DMS 273 (cell line): ENCODE measurements around the gene SYN1.
"Not testable (repeated sequence)": the region's sequence is repeated elsewhere in the genome, so short reads cannot be mapped to it uniquely, and the experiment has no call there.

Experiments
- DNase-seq: peaks from one replicate; lab custom pipeline; 2025; ENCODE audit not compliant: unreplicated experiment; lab: John Stamatoyannopoulos, UW

SYN1 gene

DNA sequence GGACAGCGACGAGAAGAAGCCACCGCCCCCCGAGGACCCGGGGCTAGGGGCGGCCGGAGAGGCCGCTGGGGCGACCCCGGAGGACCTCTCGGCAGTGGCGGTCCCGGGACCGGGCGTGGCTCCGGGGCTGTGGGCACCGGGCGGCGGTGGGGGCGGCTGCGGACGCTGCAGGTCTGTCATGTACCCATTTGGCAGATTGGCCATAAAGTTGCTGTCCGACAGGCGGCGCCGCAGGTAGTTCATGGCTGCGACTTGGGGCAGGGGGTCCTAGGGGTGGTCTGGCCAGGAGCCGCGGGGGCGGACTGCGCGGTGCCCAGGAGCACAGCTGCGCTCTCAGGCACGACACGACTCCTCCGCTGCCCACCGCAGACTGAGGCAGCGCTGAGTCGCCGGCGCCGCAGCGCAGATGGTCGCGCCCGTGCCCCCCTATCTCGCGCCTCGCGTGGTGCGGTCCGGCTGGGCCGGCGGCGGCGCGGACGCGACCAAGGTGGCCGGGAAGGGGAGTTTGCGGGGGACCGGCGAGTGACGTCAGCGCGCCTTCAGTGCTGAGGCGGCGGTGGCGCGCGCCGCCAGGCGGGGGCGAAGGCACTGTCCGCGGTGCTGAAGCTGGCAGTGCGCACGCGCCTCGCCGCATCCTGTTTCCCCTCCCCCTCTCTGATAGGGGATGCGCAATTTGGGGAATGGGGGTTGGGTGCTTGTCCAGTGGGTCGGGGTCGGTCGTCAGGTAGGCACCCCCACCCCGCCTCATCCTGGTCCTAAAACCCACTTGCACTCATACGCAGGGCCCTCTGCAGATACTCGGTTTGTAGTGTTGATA lies at the start of gene SYN1:
TSS of gene SYN1 (minus strand) at position 372 of the 817 bp plus-strand sequence. CDS start at position 243, 129 bp downstream.
- DNase-seq = peak; percentile 92

DNA sequence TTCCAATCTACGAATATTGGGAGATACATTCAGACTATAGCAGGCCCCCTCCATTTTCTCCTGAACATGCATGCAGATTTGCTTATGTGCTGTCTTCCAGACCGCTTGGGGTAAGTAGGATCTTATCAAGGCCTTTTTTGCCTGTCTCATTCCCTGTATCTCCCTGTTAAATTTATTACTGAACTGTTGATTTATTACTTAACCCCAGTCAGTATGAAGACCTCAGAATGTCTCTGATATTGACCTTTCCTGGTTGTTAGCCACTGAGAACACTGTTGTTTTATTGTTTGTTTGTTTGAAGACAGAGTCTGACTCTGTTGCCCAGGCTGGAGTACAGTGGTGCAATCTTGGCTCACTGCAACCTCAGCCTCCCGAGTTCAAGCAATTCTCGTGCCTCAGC lies 46.1 kb upstream of the SYN1 start:
- not testable (repeated sequence) for DNase-seq

DNA sequence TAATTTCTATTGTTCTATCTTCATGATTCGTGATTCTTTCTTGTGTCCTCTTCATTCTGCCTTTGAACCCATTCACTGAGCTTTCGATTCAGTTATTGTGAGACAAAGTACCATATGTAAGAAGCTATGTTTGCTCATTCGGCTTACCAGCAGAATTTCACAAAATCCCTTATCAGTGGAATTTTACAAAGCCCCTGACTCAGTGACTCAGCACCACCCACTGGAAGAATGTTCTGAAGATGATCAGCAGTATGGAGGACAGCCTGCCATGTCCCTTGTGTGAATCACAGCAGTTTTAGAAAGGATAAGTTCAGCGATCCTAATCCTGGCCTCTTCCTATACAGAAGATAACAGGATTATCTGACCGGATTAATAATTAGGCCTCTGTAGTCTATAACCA lies 45.1 kb upstream of the SYN1 start:
- DNase-seq = no peak

DNA sequence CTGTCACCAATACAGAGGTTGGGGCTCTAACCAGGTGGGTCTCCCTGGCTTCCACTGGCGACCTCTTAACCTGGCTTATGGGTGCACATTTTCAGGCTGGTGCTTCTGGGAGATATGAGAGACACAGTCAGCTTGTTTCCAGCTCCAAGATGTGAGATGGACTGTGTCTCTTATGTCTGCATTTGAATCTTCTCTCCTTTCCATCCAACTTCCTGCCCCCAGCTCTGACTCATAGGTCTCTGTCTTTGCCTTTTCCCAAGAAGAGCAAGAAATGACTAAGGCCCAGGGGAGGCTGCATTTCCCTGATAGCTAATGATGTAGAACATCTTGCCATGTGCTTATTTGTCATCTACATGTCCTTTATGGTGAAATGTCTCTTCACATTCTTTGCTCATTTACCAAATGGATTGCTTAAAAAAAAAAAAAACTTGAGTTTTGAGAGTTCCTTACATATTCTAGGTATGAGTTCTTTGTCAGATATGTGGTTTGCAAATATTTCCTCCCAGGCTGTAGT lies 42.5 kb upstream of the SYN1 start:
- no peak for DNase-seq

DNA sequence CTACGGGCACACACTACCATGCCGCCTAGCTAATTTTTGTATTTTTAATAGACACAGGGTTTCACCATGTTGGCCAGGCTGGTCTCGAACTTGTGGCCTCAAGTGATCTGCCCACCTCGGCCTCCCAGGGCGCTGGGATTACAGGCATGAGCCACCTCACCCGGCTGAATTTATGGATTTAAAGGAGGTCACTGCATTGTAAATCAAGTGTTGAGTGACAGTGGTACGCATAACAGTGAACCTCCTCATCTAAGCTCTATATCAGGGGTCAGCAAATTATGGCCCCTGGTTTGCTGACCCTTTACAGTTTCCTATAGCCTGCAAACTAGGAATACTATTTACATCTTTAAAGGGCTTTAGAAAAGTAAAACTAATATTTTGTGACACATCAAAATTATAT lies 41.9 kb upstream of the SYN1 start:
- no peak for DNase-seq

DNA sequence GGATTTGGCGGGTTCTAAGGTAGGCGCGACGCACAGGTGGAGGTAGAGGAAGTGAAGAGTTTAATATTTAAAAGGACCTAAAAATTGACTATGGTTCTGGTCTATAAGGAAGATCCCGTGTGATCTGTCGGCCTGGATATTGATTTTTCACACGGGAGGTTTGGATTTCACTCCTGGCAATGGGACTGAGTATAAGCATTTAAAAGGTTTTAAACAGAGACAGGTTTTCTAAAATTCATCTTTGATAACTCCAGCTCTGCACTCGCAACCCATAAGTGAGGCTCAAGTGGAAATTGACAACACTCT lies 39.7 kb upstream of the SYN1 start:
- DNase-seq = no peak

DNA sequence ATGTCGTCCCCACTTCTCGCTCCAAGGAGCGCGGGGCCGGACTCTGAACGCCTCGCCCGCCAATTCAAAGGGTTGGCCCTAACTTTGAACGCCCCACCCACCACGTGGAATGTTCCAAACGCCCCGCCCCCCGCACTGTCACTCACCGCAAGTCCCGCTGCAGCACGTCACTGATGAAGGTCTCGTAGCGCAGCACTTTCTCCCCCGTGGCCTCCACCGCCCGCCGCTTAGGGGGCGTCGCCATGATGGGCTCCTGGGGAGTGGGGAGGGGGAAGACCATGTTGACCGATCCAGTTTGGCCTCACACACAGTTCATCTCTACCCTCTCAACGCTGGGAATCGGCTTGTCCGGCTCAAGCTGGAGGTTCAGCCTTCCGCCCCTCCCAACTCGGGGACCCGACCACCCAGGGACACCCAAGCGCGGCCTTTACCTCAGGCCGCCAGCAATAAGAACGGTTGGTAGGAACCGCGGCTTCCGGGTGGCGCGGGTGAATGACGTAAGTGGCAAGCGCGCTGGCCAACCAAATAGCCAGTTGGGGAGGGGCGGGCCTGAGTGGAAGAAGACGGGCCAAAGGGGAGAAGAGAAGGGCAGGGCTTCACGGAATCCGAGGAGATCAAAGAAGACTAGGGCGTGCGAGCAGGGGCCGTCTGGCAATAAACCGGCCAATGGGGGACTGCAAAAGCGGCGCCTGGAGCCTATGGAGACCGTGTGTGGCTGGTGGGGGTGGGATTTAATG lies 39.2 kb upstream of the SYN1 start, which contains the start of gene UXT:
TSS of gene UXT (minus strand) at position 497 of the 737 bp plus-strand sequence. CDS start at position 244, 253 bp downstream.
- DNase-seq = peak; percentile 97

DNA sequence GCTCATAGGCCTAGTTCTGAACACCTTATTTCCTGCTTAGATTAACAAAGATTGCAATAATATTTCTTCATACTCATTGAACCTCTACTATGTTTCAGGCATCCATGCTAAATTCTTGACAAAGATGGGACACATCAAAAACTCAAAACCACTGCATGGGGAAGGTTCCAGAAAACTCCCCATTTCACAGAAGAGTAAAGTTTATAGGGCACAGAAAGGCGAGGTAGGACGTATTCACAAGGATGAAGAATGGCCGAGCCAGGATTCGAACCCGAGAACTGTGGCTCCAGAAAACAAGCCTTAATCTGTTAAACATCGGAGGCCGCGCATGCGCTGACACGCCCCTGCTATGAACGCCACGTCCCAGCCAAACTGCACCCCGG lies 38.6 kb upstream of the SYN1 start:
- DNase-seq = no peak

DNA sequence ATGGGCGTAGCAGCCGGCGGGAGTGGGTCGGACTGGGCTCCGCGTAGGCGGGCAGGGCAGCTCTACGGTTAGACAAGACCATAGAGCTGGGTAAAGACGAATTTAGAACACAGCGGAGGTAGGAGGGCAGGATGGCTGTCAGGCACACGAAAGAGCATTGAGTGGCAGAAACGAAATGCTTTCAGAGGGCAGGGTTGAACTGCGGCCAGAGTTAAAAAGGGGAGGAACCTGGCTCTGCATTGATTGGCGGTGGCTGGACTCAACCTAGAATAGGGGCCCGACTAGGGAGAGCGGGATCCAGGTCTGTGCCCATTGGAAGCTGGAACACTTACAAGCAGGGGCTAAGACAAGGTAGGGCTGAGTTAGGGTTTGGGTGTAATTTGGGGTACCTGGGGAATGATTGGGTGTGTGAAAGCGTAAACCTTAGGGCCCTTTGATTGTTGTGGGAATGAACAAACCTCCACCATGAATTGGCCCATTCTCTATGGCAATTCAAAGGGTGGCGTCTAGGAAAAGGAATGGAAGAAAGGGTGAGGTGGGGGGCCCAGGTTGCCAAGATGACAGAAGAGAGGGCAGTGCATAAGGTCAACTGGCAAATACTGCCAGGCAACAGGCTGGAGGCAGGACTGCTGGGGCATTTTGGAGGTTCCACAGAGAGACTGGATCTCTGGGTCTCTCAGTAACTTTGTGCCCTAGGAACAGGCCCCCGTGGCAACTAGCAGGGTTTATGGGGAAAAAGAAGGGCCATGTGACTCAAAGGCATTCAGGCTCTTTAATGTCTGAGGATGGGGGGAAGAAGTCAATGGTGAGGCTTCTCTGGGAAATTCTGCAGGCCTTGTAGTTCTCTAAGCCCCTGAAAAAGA lies 31.6 kb upstream of the SYN1 start:
- DNase-seq = no peak

DNA sequence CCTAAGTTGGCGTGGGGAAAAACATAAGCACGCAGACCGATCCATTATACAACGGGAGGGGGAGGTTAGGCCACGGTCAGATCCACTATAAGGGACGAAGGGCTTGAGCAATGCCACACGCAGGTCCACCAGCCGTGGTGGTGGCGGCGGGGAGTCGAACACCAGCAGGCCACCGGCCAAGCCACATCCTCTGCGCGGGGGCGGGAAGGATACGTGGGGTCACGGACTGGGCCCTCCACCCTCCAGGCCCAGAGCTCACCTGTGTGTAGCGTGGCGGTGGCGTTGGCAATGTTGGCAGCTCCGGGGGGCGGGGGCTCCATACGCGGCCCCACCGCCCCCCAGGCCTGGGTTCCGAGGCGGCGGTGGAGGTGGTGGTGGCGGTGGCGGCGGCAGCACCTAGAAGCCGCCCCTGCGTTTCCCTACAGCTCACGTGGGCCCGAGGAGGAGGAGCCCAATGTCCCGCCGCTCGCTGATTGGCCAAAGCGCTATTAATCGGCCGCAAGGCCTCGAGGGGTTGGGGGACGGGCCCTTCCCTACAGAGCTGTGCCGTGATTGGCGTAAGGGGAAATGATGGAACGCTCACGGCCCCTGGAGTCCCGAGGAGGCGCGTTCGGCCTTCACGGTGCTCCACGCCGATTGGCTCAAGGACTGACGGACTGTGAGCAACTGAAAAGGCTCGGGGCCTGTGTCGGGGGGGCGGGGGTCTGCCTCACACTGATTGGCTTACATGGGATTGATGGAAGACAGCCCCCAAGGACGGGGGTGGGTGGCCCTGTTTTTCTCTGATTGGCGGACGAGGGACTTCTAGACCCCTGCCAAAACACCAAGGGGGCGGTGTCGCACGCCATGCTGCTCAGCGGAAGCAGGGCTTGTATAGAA lies 30.7 kb upstream of the SYN1 start, which contains the start of gene ELK1:
TSS of gene ELK1 (minus strand) at position 400 of the 879 bp plus-strand sequence. CDS start 9,122 bp downstream, outside the sequence.
- peak; percentile 98 for DNase-seq

DNA sequence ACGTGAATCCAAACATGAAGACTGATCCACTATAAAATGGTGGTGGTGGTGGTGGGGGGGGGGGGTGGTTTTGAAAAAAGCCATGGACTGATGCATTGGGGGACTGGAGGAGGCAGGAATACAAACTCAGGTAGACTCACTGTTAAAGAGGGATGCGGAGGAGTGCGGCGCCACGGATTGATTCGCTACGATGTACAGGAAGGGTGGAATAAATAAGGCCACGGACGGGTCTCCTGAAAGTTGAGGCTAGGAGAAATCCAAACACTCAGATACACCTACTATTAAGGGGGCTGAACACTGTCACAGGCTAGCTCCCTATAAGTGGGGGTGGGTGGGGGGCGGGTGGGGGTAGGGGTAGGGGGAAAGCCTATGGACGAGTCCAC lies 30.1 kb upstream of the SYN1 start:
- no peak for DNase-seq

DNA sequence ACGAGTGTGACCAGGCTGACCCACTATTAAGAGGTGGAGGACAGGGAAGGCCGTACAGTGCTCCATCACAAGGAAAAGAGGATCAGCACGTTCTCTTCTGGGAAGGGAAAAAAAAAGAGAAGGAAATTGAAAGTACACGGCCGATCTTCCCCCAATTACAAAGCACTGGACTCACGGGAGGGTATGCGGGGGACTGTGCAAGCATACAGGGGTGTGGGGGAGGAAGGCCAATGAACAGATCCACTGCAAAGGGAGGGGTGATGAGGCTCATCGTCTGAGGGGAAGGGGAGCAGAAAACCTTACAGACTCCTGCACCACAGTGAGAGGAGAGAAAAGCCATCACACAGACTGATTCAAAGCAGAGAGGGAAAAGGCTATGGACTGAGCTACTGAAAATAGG lies 29.6 kb upstream of the SYN1 start:
- DNase-seq = no peak

DNA sequence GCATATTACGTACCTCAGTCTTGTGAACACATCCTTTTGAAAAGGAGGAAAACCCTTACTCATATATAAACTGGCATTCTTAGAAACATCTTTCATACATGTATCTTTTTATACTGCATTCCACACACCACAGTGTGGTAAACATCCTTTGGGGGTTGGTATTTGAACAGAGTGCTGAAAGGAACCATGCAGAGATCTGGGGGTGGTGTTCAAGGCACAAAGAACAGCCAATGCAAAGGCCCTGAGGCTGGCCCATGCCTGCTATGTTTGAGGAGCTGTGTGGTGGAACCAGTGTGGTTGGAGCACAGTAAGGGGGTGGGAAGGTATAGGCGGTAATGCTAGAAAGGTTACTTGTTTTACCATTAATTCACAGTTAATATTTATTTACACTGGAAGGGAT lies 28.7 kb upstream of the SYN1 start:
- DNase-seq = no peak

DNA sequence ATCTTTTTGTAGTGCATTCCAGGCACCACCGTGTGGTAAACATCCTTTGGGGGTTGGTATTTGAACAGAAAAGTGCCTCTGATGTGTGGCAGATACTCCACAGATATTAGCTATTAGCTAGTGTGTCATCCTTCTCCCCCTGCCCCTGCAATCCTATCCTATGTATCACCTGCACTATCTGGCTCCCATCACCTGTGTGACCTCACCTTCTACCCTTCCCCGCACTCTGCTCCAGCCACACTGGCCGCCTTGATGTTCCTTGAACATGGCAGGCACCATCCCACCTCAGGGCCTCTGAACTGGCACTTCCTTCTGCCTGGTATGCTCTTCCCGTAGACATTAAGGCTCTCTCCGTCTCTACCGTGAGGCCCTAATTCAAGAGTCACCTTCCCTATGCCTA lies 27.0 kb upstream of the SYN1 start:
- no peak for DNase-seq

DNA sequence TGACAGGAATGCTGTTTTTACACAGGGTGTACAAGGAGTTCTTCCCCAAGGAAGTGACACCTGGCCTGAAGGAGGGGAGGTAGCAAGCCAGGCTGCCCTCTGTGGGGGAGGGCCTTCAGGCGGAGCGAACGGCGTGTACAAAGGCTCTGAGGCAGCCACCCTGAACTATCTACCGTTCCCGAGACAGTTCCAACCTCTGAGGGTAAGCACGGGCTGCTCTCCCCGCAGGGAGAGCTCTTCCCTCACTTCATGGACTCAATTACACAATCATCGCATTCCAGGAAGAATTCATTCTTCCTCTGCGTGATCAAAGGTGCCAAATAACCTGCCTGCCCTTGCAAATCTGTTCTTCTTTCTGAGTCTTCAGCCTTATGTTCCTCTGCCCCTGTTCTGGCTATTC lies 25.9 kb upstream of the SYN1 start:
- DNase-seq = no peak

DNA sequence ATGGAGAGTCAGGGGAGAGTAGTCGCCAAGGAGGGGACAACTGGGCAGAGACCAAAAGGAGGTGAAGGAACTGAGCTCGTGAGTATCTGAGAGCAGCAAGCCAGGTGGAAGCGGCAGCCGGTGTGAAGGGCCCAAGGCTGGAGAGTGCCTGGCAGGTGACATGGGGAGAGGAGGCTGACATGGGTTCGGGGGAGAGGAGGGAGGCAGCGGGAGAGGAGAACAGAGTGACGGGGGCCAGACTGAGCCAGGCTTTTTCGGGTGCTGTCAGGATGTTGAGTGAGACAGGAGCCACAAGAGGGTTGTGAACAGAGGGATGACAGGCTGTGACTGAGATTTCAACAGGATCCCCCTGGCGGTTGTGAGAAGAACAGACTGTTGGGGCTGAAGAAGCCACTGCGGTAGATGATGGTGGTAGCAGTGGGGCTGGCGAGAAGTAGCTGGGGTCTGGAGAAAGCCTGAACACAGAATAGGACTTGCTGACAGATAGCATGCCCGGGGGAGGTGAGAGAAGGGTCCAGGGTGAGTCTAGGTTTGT lies 25.0 kb upstream of the SYN1 start:
- peak; percentile 46 for DNase-seq

DNA sequence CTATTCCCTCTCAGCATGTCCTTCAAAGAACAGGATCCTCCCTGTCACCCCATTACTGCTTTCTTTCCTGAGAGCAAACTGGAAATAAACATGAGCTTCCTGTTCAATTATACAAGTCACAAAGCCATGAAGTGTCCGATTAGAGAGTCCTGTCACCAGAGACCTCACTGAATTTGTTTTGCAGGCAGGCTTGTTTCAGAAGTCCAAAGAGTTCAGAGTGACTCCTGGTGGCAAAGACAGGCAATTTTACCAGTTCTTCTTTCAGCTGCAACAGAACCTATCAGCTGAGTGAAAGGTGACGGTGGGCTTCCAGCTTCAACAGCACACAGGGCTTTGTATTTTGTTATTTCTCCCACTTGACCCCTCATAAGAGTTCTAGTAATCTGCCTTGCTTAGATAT lies 24.3 kb upstream of the SYN1 start:
- DNase-seq = peak; percentile 37

DNA sequence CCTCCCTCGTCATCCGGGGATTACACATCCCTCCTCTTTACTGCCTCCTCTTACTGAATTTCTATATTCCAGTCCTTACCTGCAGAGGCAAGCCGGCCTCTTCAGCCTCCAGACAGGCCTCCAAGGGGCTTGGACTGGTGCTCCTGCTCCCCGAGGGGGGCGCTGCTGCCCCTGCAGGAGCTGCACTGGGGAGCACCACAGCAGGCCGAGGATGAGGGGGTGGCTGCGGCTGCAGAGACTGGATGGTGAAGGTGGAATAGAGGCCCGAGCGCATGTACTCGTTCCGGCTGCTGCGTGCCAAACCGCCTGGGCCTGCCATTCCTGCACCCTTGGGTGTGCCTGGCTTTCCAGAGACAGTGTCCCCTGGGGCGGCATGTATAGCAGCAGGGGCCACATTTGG lies 19.2 kb upstream of the SYN1 start:
- no peak for DNase-seq

DNA sequence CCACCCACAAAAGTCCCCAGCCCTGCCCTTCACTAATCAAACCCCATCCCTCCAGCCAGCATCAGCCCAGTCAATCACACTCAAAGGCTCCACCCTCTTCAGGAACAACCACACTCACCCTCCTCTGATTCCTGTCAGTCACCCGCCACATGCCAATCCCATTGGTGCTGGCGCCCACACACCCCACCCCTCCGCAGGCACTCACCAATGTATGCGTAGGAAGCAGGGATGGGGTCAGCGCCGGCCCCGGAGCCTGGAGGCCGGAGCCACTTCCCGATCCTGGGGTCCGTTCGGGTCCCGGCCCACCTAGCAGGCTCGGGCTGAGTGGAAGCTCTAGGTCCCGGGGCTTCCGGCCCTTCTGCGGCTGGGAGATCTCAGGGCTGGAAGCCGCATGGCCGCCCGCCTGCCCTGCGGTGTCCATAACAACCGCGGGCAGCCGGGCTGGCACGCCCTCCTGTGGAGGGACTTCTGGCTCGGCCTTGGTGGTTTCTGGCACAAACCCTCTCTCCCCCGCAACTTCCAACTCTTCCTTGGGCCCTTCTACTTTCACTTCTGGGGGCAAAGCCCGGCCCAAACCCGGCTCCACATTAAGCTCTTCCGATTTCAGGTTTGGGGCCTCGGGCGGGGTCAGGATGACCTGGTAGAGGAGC lies 18.0 kb upstream of the SYN1 start:
- no peak for DNase-seq
